Measurements from ENCODE around the gene USH2A.

GRCh38 chr1:216314379-216315095, 108.7 kb downstream of the USH2A start:
- no peak for TF ChIP-seq CTCF (conservative IDR thresholded peaks at IDR 0.05; ENCODE audit: low read length)
- no peak for TF ChIP-seq EZH2phosphoT487 (IDR thresholded peaks at IDR 0.05; ENCODE audit: borderline replicate concordance)
